Tibial nerve (tissue), 4 donors: ENCODE data around the gene YY1.

Experiments
- EP300 ChIP-seq, 2 donors: sonication (generic); formaldehyde crosslinking; IDR thresholded peaks; one replicate each; pipeline ENCODE4 v1.6.1; 2017; ENCODE audit warnings: antibody characterized with exemption in 2 of 2, mild to moderate bottlenecking in 1 of 2
- POLR2A ChIP-seq, 2 donors: fragments of 450-650 bp; IDR thresholded peaks; one replicate each; pipeline ENCODE4 v1.6.1; 2017; ENCODE audit warnings: antibody characterized with exemption in 2 of 2, mild to moderate bottlenecking in 2 of 2, moderate library complexity in 2 of 2
- TF ChIP-seq, protein P1 (sequence below), 5 experiments: fragments of 200-600 bp in 3 of 5; fragments of 450-650 bp in 2 of 5; sonication (generic) in 3 of 5; IDR thresholded peaks; one replicate each; pipeline ENCODE4 v1.5.1; 2016 to 2019; ENCODE audit warnings: antibody characterized with exemption in 5 of 5, mild to moderate bottlenecking in 3 of 5, moderate library complexity in 2 of 5

DNA sequence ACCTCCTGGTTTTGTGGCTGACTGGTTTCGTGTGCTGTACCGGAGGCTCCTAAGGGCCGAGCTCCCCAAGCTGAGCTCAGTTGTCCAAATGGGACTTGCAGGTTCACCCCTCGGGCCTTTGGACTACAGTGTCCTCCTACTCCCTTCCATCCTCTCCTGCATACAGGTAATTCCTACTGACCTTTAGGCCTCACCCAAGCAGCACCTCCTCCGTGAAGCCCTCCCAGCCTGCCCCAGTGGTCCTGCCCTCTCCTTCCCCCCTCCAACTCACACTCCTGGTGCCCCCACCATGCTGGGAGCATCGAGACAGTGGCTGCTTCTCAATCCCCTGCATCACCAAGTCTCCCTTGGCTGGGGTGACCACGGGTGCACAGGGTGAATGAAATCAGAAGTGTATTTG lies 27.1 kb upstream of the YY1 start:
- TF ChIP-seq, protein P1, sequence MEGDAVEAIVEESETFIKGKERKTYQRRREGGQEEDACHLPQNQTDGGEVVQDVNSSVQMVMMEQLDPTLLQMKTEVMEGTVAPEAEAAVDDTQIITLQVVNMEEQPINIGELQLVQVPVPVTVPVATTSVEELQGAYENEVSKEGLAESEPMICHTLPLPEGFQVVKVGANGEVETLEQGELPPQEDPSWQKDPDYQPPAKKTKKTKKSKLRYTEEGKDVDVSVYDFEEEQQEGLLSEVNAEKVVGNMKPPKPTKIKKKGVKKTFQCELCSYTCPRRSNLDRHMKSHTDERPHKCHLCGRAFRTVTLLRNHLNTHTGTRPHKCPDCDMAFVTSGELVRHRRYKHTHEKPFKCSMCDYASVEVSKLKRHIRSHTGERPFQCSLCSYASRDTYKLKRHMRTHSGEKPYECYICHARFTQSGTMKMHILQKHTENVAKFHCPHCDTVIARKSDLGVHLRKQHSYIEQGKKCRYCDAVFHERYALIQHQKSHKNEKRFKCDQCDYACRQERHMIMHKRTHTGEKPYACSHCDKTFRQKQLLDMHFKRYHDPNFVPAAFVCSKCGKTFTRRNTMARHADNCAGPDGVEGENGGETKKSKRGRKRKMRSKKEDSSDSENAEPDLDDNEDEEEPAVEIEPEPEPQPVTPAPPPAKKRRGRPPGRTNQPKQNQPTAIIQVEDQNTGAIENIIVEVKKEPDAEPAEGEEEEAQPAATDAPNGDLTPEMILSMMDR (IDR thresholded peaks at IDR 0.05) = no peak
- TF ChIP-seq EP300 (IDR thresholded peaks at IDR 0.05) (no peak), POLR2A (IDR thresholded peaks at IDR 0.05) (no peak)
